ENCODE measurements around the gene NRIP3.
"Not testable (repeated sequence)": the region's sequence is repeated elsewhere in the genome, so short reads cannot be mapped to it uniquely, and the experiment has no call there.

NRIP3 gene

GRCh38 chr11:8967184-8967583 is 36.6 kb downstream of the NRIP3 start:
- DNase-seq = no peak

- peak; percentile 94 for DNase-seq
Observed at GRCh38 chr11:8964324-8965320, 39.2 kb downstream of the NRIP3 start, which contains the start of gene TMEM9B. Gene TMEM9B, minus strand, starts transcription at chr11:8964442. Its CDS starts 129 bp downstream, at chr11:8964313.

- DNase-seq = no peak
Observed at GRCh38 chr11:8963569-8964323, 40.1 kb downstream of the NRIP3 start.

GRCh38 chr11:8962841-8963240 is 41.0 kb downstream of the NRIP3 start:
- no peak for DNase-seq

GRCh38 chr11:8961401-8961800 is 42.4 kb downstream of the NRIP3 start:
- no peak for DNase-seq

GRCh38 chr11:8959546-8960166 is 44.1 kb downstream of the NRIP3 start:
- DNase-seq = peak; percentile 74

GRCh38 chr11:8956860-8957259 is 46.9 kb downstream of the NRIP3 start:
- no peak for DNase-seq

- no peak for DNase-seq
Observed at GRCh38 chr11:8948886-8949285, 54.9 kb downstream of the NRIP3 start.

- DNase-seq = no peak
Observed at GRCh38 chr11:8947230-8947943, 56.4 kb downstream of the NRIP3 start.

- DNase-seq = no peak
Observed at GRCh38 chr11:8942518-8943066, 61.2 kb downstream of the NRIP3 start, which contains the start of gene ASCL3. Gene ASCL3, minus strand, starts transcription at chr11:8943016. Its CDS starts 4,855 bp downstream, at chr11:8938161.

GRCh38 chr11:8941341-8942103 is 62.3 kb downstream of the NRIP3 start:
- no peak for DNase-seq

GRCh38 chr11:8937659-8938058 is 66.1 kb downstream of the NRIP3 start:
- DNase-seq = no peak

- DNase-seq = no peak
Observed at GRCh38 chr11:8937159-8937558, 66.6 kb downstream of the NRIP3 start.

GRCh38 chr11:8935789-8936188 is 68.0 kb downstream of the NRIP3 start:
- DNase-seq = not testable (repeated sequence)

- peak; percentile 52 for DNase-seq
Observed at GRCh38 chr11:8934742-8935488, 68.9 kb downstream of the NRIP3 start.

- DNase-seq = no peak
Observed at GRCh38 chr11:8933931-8934330, 69.9 kb downstream of the NRIP3 start.

- no peak for DNase-seq
Observed at GRCh38 chr11:8932564-8933180, 71.1 kb downstream of the NRIP3 start, which contains the start of gene C11orf16. Gene C11orf16, minus strand, starts transcription at chr11:8932947. Its CDS starts 639 bp downstream, at chr11:8932308.
